ENCODE measurements around the gene OR6C6.
"Not testable (repeated sequence)": the region's sequence is repeated elsewhere in the genome, so short reads cannot be mapped to it uniquely, and the experiment has no call there.

OR6C6 gene

GRCh38 chr12:55296469-55296868 lies at the start of gene OR6C6:
Gene OR6C6 (minus strand): TSS chr12:55296569. CDS start chr12:55295232, 1,337 bp downstream.
- no peaks in the 10 kb centered on the region for H3K9me3 ChIP-seq (ENCODE audit: low read depth, low read length)
- TF ChIP-seq FOXP2 (optimal IDR thresholded peaks at IDR 0.05; ENCODE audit: control extremely low read depth, extremely low read length, insufficient read depth) (no peak), EZH2 (IDR thresholded peaks at IDR 0.05) (no peak), POLR2AphosphoS5 (IDR thresholded peaks at IDR 0.05; ENCODE audit: borderline replicate concordance, low read depth, low read length) (no peak)
- H3K4me3 ChIP-seq, result no peak within 1 kb of the TSS
- H3K36me3 ChIP-seq (ENCODE audit: insufficient read depth, low read length), result no peaks in the 10 kb centered on the region
- no peak within 1 kb of the TSS for H3K27ac ChIP-seq
- H3K9ac ChIP-seq (ENCODE audit: insufficient read length), result no peak within 1 kb of the TSS
- no peak for DNase-seq (ENCODE audit: low read depth, low spot score)

- TF ChIP-seq FOXP2 (optimal IDR thresholded peaks at IDR 0.05; ENCODE audit: control extremely low read depth, extremely low read length, insufficient read depth) (no peak), POLR2AphosphoS5 (IDR thresholded peaks at IDR 0.05; ENCODE audit: borderline replicate concordance, low read depth, low read length) (no peak), EZH2 (IDR thresholded peaks at IDR 0.05) (no peak)
- no peak overlapping the region for H3K9ac ChIP-seq (ENCODE audit: insufficient read length)
- no peak for DNase-seq (ENCODE audit: low read depth, low spot score)
Measured at GRCh38 chr12:55336002-55336401, 39.6 kb upstream of the OR6C6 start.

GRCh38 chr12:55330446-55330845 lies 34.1 kb upstream of the OR6C6 start, which contains the start of gene OR6C3:
Gene OR6C3 (plus strand): TSS chr12:55330746. CDS start chr12:55331701, 955 bp downstream.
- no peak for DNase-seq (ENCODE audit: low read depth, low spot score)
- TF ChIP-seq EZH2 (IDR thresholded peaks at IDR 0.05) (no peak), POLR2AphosphoS5 (IDR thresholded peaks at IDR 0.05; ENCODE audit: borderline replicate concordance, low read depth, low read length) (no peak), FOXP2 (optimal IDR thresholded peaks at IDR 0.05; ENCODE audit: control extremely low read depth, extremely low read length, insufficient read depth) (no peak)
- H3K27ac ChIP-seq, result no peak within 1 kb of the TSS
- H3K4me3 ChIP-seq, result no peak within 1 kb of the TSS
- H3K36me3 ChIP-seq (ENCODE audit: insufficient read depth, low read length), result no peaks in the 10 kb centered on the region
- no peaks in the 10 kb centered on the region for H3K9me3 ChIP-seq (ENCODE audit: low read depth, low read length)
- no peak within 1 kb of the TSS for H3K9ac ChIP-seq (ENCODE audit: insufficient read length)

More at GRCh38 chr12:55336002-55336401, 39.6 kb upstream of the OR6C6 start:
- H3K27ac ChIP-seq, result no peak overlapping the region
- no peak overlapping the region for H3K4me3 ChIP-seq
- no peaks in the 10 kb centered on the region for H3K9me3 ChIP-seq (ENCODE audit: low read depth, low read length)
- no peaks in the 10 kb centered on the region for H3K36me3 ChIP-seq (ENCODE audit: insufficient read depth, low read length)

GRCh38 chr12:55325801-55326200 lies 29.4 kb upstream of the OR6C6 start:
- H3K9me3 ChIP-seq (ENCODE audit: low read depth, low read length); H3K9ac ChIP-seq (ENCODE audit: insufficient read length); H3K4me3 ChIP-seq; H3K36me3 ChIP-seq (ENCODE audit: insufficient read depth, low read length); DNase-seq (ENCODE audit: low read depth, low spot score); H3K27ac ChIP-seq: not testable (repeated sequence)

GRCh38 chr12:55320201-55320600 lies 23.8 kb upstream of the OR6C6 start:
- TF ChIP-seq EZH2 (IDR thresholded peaks at IDR 0.05) (no peak), POLR2AphosphoS5 (IDR thresholded peaks at IDR 0.05; ENCODE audit: borderline replicate concordance, low read depth, low read length) (no peak), FOXP2 (optimal IDR thresholded peaks at IDR 0.05; ENCODE audit: control extremely low read depth, extremely low read length, insufficient read depth) (no peak)
- no peak for DNase-seq (ENCODE audit: low read depth, low spot score)
- H3K9ac ChIP-seq (ENCODE audit: insufficient read length), result no peak overlapping the region
- no peaks in the 10 kb centered on the region for H3K36me3 ChIP-seq (ENCODE audit: insufficient read depth, low read length)
- H3K27ac ChIP-seq, result no peak overlapping the region
- no peaks in the 10 kb centered on the region for H3K9me3 ChIP-seq (ENCODE audit: low read depth, low read length)
- H3K4me3 ChIP-seq, result no peak overlapping the region

GRCh38 chr12:55314043-55314442 lies 17.7 kb upstream of the OR6C6 start, which contains the start of gene OR6C1:
Gene OR6C1 (plus strand): TSS chr12:55314343. CDS start chr12:55320600, 6,257 bp downstream.
- Histone ChIP-seq H3K9me3 (ENCODE audit: low read depth, low read length) (no peaks in the 10 kb centered on the region), H3K36me3 (ENCODE audit: insufficient read depth, low read length) (no peaks in the 10 kb centered on the region), H3K4me3 (no peak within 1 kb of the TSS), H3K9ac (ENCODE audit: insufficient read length) (no peak within 1 kb of the TSS), H3K27ac (no peak within 1 kb of the TSS)
- no peak for DNase-seq (ENCODE audit: low read depth, low spot score)
- TF ChIP-seq POLR2AphosphoS5 (IDR thresholded peaks at IDR 0.05; ENCODE audit: borderline replicate concordance, low read depth, low read length), result no peak
- no peak for TF ChIP-seq EZH2 (IDR thresholded peaks at IDR 0.05)
- no peak for TF ChIP-seq FOXP2 (optimal IDR thresholded peaks at IDR 0.05; ENCODE audit: control extremely low read depth, extremely low read length, insufficient read depth)

GRCh38 chr12:55289999-55290398 lies 6.4 kb downstream of the OR6C6 start:
- TF ChIP-seq FOXP2 (optimal IDR thresholded peaks at IDR 0.05; ENCODE audit: control extremely low read depth, extremely low read length, insufficient read depth) (no peak), EZH2 (IDR thresholded peaks at IDR 0.05) (no peak), POLR2AphosphoS5 (IDR thresholded peaks at IDR 0.05; ENCODE audit: borderline replicate concordance, low read depth, low read length) (no peak)
- H3K9ac ChIP-seq (ENCODE audit: insufficient read length), result no peak overlapping the region
- no peak for DNase-seq (ENCODE audit: low read depth, low spot score)
- no peaks in the 10 kb centered on the region for H3K9me3 ChIP-seq (ENCODE audit: low read depth, low read length)
- H3K27ac ChIP-seq, result no peak overlapping the region
- no peak overlapping the region for H3K4me3 ChIP-seq
- no peaks in the 10 kb centered on the region for H3K36me3 ChIP-seq (ENCODE audit: insufficient read depth, low read length)

GRCh38 chr12:55280991-55281390 lies 15.4 kb downstream of the OR6C6 start:
- no peak overlapping the region for H3K9ac ChIP-seq (ENCODE audit: insufficient read length)
- no peak for TF ChIP-seq EZH2 (IDR thresholded peaks at IDR 0.05)
- TF ChIP-seq FOXP2 (optimal IDR thresholded peaks at IDR 0.05; ENCODE audit: control extremely low read depth, extremely low read length, insufficient read depth), result no peak
- TF ChIP-seq POLR2AphosphoS5 (IDR thresholded peaks at IDR 0.05; ENCODE audit: borderline replicate concordance, low read depth, low read length), result no peak
- no peak for DNase-seq (ENCODE audit: low read depth, low spot score)
- H3K27ac ChIP-seq, result no peak overlapping the region
- H3K9me3 ChIP-seq (ENCODE audit: low read depth, low read length), result no peaks in the 10 kb centered on the region
- H3K36me3 ChIP-seq (ENCODE audit: insufficient read depth, low read length), result no peaks in the 10 kb centered on the region
- H3K4me3 ChIP-seq, result no peak overlapping the region

- no peak overlapping the region for H3K9ac ChIP-seq (ENCODE audit: insufficient read length)
- no peak overlapping the region for H3K27ac ChIP-seq
- no peaks in the 10 kb centered on the region for H3K36me3 ChIP-seq (ENCODE audit: insufficient read depth, low read length)
- no peak for DNase-seq (ENCODE audit: low read depth, low spot score)
- no peak for TF ChIP-seq POLR2AphosphoS5 (IDR thresholded peaks at IDR 0.05; ENCODE audit: borderline replicate concordance, low read depth, low read length)
- no peak for TF ChIP-seq FOXP2 (optimal IDR thresholded peaks at IDR 0.05; ENCODE audit: control extremely low read depth, extremely low read length, insufficient read depth)
- TF ChIP-seq EZH2 (IDR thresholded peaks at IDR 0.05), result no peak
- H3K4me3 ChIP-seq, result no peak overlapping the region
- no peaks in the 10 kb centered on the region for H3K9me3 ChIP-seq (ENCODE audit: low read depth, low read length)
Measured at GRCh38 chr12:55258303-55258702, 38.1 kb downstream of the OR6C6 start.

Measured in SK-N-MC (cell line).